CD4-positive, alpha-beta T cell (primary cell): ENCODE data around the gene FSTL4. TPM values are rescaled to one million over a fixed set of nuclear protein-coding genes. Genes with fewer than 3 reads are reported as not detected.

Experiments used
- ATAC-seq: fragments of 200-7000 bp; cut with Tn5 transposase; one replicate; pipeline ENCODE4 v1.10.0; 2022; ENCODE audit warnings: mild to moderate bottlenecking; ENCODE audit not compliant: poor library complexity
- CTCF ChIA-PET: fragments of 350-600 bp; sonication (Branson Sonifier 250); formaldehyde crosslinking; loops from one replicate; lab custom pipeline; 2021; ENCODE audit warnings: antibody characterized with exemption, inconsistent platforms; lab: Charles Lee
- POLR2A ChIA-PET: fragments of 350-600 bp; sonication (Branson Sonifier 250); formaldehyde crosslinking; loops from one replicate; lab custom pipeline; 2021; ENCODE audit warnings: antibody characterized with exemption, inconsistent platforms; lab: Charles Lee
- DNase-seq, 14 experiments: peaks; one replicate each; pipeline ENCODE4 v3.0.0-alpha.2; 2013 to 2020; ENCODE audit warnings: mixed read lengths in 2 of 14
- H3K27ac ChIP-seq, 2 donors: one replicate each; pipeline versions ENCODE4 v1.5.1 to v1.7.0; 2013; ENCODE audit warnings: low read length in 2 of 2, low read depth in 1 of 2, mild to moderate bottlenecking in 1 of 2
- H3K27me3 ChIP-seq, 2 experiments: 1 replicate in 1 of 2; 2 replicates in 1 of 2; pipeline versions ENCODE4 v1.6.1 to v1.7.0; 2013; ENCODE audit warnings: low read length in 2 of 2, control low read depth in 1 of 2, mild to moderate bottlenecking in 1 of 2, moderate library complexity in 1 of 2; ENCODE audit not compliant: insufficient read depth in 2 of 2, control insufficient read depth in 1 of 2
- H3K36me3 ChIP-seq: one replicate; pipeline ENCODE4 v1.6.1; 2013; ENCODE audit warnings: low read length, control low read depth; ENCODE audit not compliant: insufficient read depth
- H3K4me1 ChIP-seq: one replicate; pipeline ENCODE4 v1.6.1; 2013; ENCODE audit warnings: low read length, control low read depth; ENCODE audit not compliant: insufficient read depth
- H3K4me3 ChIP-seq: one replicate; pipeline ENCODE4 v1.5.1; 2013; ENCODE audit warnings: mild to moderate bottlenecking, low read length, moderate library complexity
- H3K9me3 ChIP-seq, 2 experiments: 1 replicate in 1 of 2; 2 replicates in 1 of 2; pipeline versions ENCODE4 v1.6.1 to v1.7.0; 2013; ENCODE audit warnings: low read length in 2 of 2, mild to moderate bottlenecking in 2 of 2, control low read depth in 1 of 2, moderate library complexity in 1 of 2; ENCODE audit not compliant: control insufficient read depth in 1 of 2, insufficient read depth in 1 of 2
- H3K27ac Mint-ChIP-seq: one replicate; pipeline ENCODE4 v1.8.0; 2020; ENCODE audit warnings: mixed read lengths
- H3K27me3 Mint-ChIP-seq: one replicate; pipeline ENCODE4 v1.8.0; 2021; ENCODE audit warnings: mixed read lengths
- H3K36me3 Mint-ChIP-seq: one replicate; pipeline ENCODE4 v1.8.0; 2021; ENCODE audit warnings: low read depth, mixed read lengths
- H3K4me1 Mint-ChIP-seq: one replicate; pipeline ENCODE4 v1.8.0; 2021; ENCODE audit warnings: low read depth, mixed read lengths
- H3K4me3 Mint-ChIP-seq: one replicate; pipeline ENCODE4 v1.8.0; 2020; ENCODE audit warnings: mild to moderate bottlenecking, mixed read lengths
- H3K9me3 Mint-ChIP-seq: one replicate; pipeline ENCODE4 v1.8.0; 2020; ENCODE audit warnings: mixed read lengths
- intact Hi-C, 2 experiments: fragments of 100-400 bp; cut with DNase I in 1 of 2; cut with micrococcal nuclease in 1 of 2; formaldehyde crosslinking; loops; one replicate each; pipeline versions ENCODE4 v1.15.1 to v1.9.0; 2023 to 2025; cut with DNase I, micrococcal nuclease
- total RNA-seq, 174 experiments: library from RNA in 2 of 174; stranded (reverse) in 2 of 174; gene quantifications; one replicate each; pipeline ENCODE4 v1.2.3 and lab custom pipeline; 2021 to 2026
- TF ChIP-seq, protein P1 (sequence below): fragments of 200-600 bp; IDR thresholded peaks from one replicate; pipeline ENCODE4 v1.8.0; 2022; ENCODE audit warnings: antibody characterized with exemption, mild to moderate bottlenecking

FSTL4 gene
- total RNA-seq, 2 experiments from 2014 or later: not detected

GRCh38 chr5:133364936-133365707 is 247.2 kb downstream of the FSTL4 start:
- Mint-ChIP-seq H3K27me3 (peaks cover 5% of the 10 kb centered on the region), H3K4me1 (no peaks in the 10 kb centered on the region), H3K9me3 (no peaks in the 10 kb centered on the region), H3K27ac (no peak overlapping the region), H3K36me3 (no peaks in the 10 kb centered on the region), H3K4me3 (no peak overlapping the region)
- ATAC-seq (no peak), DNase-seq (no peak)
- TF ChIP-seq, protein P1, sequence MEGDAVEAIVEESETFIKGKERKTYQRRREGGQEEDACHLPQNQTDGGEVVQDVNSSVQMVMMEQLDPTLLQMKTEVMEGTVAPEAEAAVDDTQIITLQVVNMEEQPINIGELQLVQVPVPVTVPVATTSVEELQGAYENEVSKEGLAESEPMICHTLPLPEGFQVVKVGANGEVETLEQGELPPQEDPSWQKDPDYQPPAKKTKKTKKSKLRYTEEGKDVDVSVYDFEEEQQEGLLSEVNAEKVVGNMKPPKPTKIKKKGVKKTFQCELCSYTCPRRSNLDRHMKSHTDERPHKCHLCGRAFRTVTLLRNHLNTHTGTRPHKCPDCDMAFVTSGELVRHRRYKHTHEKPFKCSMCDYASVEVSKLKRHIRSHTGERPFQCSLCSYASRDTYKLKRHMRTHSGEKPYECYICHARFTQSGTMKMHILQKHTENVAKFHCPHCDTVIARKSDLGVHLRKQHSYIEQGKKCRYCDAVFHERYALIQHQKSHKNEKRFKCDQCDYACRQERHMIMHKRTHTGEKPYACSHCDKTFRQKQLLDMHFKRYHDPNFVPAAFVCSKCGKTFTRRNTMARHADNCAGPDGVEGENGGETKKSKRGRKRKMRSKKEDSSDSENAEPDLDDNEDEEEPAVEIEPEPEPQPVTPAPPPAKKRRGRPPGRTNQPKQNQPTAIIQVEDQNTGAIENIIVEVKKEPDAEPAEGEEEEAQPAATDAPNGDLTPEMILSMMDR: no peak
- Histone ChIP-seq H3K9me3 (no peaks in the 10 kb centered on the region), H3K4me1 (no peaks in the 10 kb centered on the region), H3K4me3 (no peak overlapping the region), H3K27ac (no peak overlapping the region), H3K27me3 (peaks cover 0 to 6% of the 10 kb centered on the region in 2 experiments), H3K36me3 (no peaks in the 10 kb centered on the region)
- ChIA-PET CTCF (no interaction called here), POLR2A (no interaction called here)
- intact Hi-C loops: no loop called here

- ChIA-PET CTCF (no interaction called here), POLR2A (no interaction called here)
- ATAC-seq: no peak
- H3K27ac ChIP-seq: no peak overlapping the region
- H3K27me3 Mint-ChIP-seq: peaks cover 5% of the 10 kb centered on the region
- peaks cover 0 to 4% of the 10 kb centered on the region in 2 experiments for H3K27me3 ChIP-seq
- H3K27ac Mint-ChIP-seq: no peak overlapping the region
- no peaks in the 10 kb centered on the region for H3K36me3 Mint-ChIP-seq
- H3K9me3 ChIP-seq: no peaks in the 10 kb centered on the region
- H3K4me1 Mint-ChIP-seq: no peaks in the 10 kb centered on the region
- no peak overlapping the region for H3K4me3 Mint-ChIP-seq
- DNase-seq: no peak
- no peak overlapping the region for H3K4me3 ChIP-seq
- no peaks in the 10 kb centered on the region for H3K36me3 ChIP-seq
- H3K4me1 ChIP-seq: no peaks in the 10 kb centered on the region
- TF ChIP-seq, protein P1: no peak
- H3K9me3 Mint-ChIP-seq: no peaks in the 10 kb centered on the region
- intact Hi-C loops: no loop called here
Measured at GRCh38 chr5:133363807-133364587, 248.3 kb downstream of the FSTL4 start.

- H3K27me3 Mint-ChIP-seq: peaks cover 5% of the 10 kb centered on the region
- CTCF ChIA-PET: no interaction called here
- intact Hi-C loops: no loop called here
Measured at GRCh38 chr5:133362438-133362837, 249.9 kb downstream of the FSTL4 start.

More at GRCh38 chr5:133362438-133362837, 249.9 kb downstream of the FSTL4 start:
- H3K27ac Mint-ChIP-seq: no peak overlapping the region
- H3K4me1 ChIP-seq: no peaks in the 10 kb centered on the region
- ATAC-seq (no peak), DNase-seq (no peak)
- no peak overlapping the region for H3K4me3 Mint-ChIP-seq
- no peak overlapping the region for H3K27ac ChIP-seq
- no peaks in the 10 kb centered on the region for H3K36me3 Mint-ChIP-seq
- POLR2A ChIA-PET: no interaction called here
- H3K9me3 Mint-ChIP-seq: no peaks in the 10 kb centered on the region
- H3K9me3 ChIP-seq: no peaks in the 10 kb centered on the region
- H3K27me3 ChIP-seq: peaks cover 0 to 4% of the 10 kb centered on the region in 2 experiments
- H3K36me3 ChIP-seq: no peaks in the 10 kb centered on the region
- no peak overlapping the region for H3K4me3 ChIP-seq
- TF ChIP-seq, protein P1: no peak
- H3K4me1 Mint-ChIP-seq: no peaks in the 10 kb centered on the region
